PC-3 (cell line): Measurements from ENCODE around the gene ISG20.

Experiments used
- EZH2 ChIP-seq: fragments of 300-600 bp; sonication (generic); IDR thresholded peaks from one replicate; pipeline ENCODE4 v1.6.1; 2017; ENCODE audit warnings: antibody characterized with exemption, mild to moderate bottlenecking, low read length; ENCODE audit not compliant: unreplicated experiment
- EZH2phosphoT487 ChIP-seq: fragments of 300-600 bp; sonication (generic); IDR thresholded peaks from 2 replicates; pipeline ENCODE4 v1.6.1; 2018; ENCODE audit warnings: mild to moderate bottlenecking, antibody characterized with exemption, low read length, borderline replicate concordance
- TF ChIP-seq, protein P1 (sequence below): fragments of 300-600 bp; sonication (generic); conservative IDR thresholded peaks from 2 replicates; pipeline ENCODE4 v1.5.1; 2017; ENCODE audit warnings: antibody characterized with exemption, low read depth, mild to moderate bottlenecking, low read length

DNA sequence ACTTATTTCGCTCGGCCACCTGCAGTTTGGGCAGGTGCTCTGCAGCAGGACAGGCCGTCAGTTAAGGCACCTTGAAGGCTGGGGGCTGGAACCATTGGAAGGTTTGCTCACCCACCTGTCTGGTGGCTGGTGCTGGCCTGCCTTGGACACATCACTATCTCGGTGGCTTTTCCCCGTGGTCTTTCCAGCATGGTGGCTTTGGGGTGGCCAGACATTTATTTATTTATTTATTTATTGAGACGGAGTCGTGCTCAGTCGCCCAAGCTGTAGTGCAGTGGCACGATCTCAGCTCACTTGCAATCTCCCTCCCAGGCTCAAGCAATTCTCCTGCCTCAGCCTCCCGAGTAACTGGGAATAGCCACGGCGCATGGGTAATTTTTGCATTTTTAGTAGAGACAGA, 11.7 kb downstream of the ISG20 start:
- TF ChIP-seq, protein P1, sequence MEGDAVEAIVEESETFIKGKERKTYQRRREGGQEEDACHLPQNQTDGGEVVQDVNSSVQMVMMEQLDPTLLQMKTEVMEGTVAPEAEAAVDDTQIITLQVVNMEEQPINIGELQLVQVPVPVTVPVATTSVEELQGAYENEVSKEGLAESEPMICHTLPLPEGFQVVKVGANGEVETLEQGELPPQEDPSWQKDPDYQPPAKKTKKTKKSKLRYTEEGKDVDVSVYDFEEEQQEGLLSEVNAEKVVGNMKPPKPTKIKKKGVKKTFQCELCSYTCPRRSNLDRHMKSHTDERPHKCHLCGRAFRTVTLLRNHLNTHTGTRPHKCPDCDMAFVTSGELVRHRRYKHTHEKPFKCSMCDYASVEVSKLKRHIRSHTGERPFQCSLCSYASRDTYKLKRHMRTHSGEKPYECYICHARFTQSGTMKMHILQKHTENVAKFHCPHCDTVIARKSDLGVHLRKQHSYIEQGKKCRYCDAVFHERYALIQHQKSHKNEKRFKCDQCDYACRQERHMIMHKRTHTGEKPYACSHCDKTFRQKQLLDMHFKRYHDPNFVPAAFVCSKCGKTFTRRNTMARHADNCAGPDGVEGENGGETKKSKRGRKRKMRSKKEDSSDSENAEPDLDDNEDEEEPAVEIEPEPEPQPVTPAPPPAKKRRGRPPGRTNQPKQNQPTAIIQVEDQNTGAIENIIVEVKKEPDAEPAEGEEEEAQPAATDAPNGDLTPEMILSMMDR = no peak
- TF ChIP-seq EZH2 (no peak), EZH2phosphoT487 (no peak)
